ENCODE results near the gene RASL11A. TPM values are rescaled to one million over a fixed set of nuclear protein-coding genes. Genes with fewer than 3 reads are reported as not detected.

Gene RASL11A
- total and polyA plus RNA-seq, 2 of the 8 experiments (the other 6 are each of a cell fraction or from before 2014, with no cell fraction given) = 2.9 to 6.8 TPM

- TF ChIP-seq CHD7 (IDR thresholded peaks at IDR 0.05; ENCODE audit: insufficient replicate concordance, low read length) = no peak
- no peak for TF ChIP-seq CREB1 (IDR thresholded peaks at IDR 0.05)
- no peak for TF ChIP-seq CTCF (IDR thresholded peaks at IDR 0.05; ENCODE audit: control extremely low read depth in 1 of 3, insufficient read depth in 1 of 3, low read depth in 1 of 3, low read length in 3 of 3)
- TF ChIP-seq TAF7 (optimal IDR thresholded peaks at IDR 0.05; ENCODE audit: borderline replicate concordance, low read depth, low read length) = no peak
- TF ChIP-seq JUN (IDR thresholded peaks at IDR 0.05; ENCODE audit: low read depth, low read length) = no peak
- TF ChIP-seq RFX5 (IDR thresholded peaks at IDR 0.05; ENCODE audit: borderline replicate concordance, low read depth, low read length) = no peak
- TF ChIP-seq TAF1 (IDR thresholded peaks at IDR 0.05; ENCODE audit: low read depth, low read length) = no peak
- no peak for TF ChIP-seq RAD21 (IDR thresholded peaks at IDR 0.05 in 1 of 2, conservative IDR thresholded peaks at IDR 0.05 in 1 of 2; ENCODE audit: low read depth in 2 of 2, low read length in 2 of 2)
- no peak for TF ChIP-seq POU5F1 (IDR thresholded peaks at IDR 0.05; ENCODE audit: low read depth, low read length)
- no peak for TF ChIP-seq SP4 (IDR thresholded peaks at IDR 0.05; ENCODE audit: low read length)
These were observed 27.9 kb upstream of the RASL11A start (continued) for GRCh38 chr13:27242702-27243101.

All from H1 (cell line).